ENCODE data around the gene PKNOX2.

PKNOX2 gene

DNA sequence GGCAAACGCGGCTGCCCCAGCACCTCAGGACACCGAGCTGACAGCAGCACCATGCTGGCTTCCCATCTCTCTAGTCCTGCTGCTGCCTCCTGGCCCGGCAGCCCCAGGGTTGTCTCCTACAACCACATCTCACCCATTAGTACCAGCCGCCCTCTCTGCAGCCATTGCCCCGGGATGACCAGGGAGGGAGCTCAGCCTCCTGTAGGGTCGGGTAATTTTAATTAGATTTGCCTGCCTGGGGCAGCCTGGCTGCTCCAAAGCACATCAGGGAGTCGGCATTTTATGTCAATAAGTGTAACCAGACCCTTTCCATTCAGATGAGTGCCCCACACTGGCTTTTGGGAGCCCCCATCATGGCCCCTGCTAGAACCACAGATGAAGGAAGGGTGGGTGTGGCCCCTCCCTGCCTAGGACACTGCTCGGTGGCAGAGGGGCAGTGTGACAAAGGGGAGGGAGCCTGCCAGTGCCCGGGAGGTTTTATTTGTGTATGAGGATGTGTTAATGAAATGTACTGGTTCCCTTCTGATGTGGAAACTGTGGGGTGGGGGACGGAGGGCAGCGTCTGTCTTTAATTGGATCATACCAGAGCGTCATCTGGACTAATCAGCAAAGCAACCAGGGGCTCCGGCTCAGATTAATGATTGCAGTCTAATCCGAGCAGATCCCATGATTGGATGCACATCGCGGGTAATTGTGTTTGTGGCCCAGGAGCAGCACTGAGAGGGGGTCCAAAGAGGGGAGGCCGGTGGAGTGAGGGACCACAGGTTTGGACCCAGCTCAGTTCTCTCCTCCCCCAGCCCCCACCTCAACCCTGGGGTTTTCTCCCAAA lies 206.2 kb downstream of the PKNOX2 start:
- no peak for DNase-seq

DNA sequence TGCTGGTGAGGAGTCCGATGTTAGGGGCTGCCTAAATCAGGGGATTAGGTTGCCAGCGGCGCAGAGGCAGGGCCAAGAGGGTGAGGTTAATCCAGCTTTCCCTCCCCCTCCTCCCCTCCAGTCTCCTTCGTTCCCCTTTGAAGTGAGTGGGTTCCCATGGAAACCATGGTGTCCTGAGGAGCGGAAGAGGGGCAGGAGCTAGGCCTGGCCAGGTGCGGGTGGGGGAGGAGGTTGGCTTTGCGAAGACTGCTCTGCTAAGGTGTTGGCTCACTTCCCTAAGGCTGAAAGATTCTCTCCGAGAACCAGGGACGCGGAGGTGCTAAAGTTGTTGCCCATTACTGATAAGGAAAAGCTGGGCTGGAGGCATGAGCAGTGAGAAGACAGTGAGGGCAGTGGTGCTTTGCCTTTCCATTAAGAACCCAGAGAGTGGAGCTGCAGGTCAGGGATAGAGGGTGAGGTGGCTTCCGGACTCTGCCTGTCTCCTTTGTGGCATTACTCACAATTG lies 206.9 kb downstream of the PKNOX2 start:
- DNase-seq: no peak

DNA sequence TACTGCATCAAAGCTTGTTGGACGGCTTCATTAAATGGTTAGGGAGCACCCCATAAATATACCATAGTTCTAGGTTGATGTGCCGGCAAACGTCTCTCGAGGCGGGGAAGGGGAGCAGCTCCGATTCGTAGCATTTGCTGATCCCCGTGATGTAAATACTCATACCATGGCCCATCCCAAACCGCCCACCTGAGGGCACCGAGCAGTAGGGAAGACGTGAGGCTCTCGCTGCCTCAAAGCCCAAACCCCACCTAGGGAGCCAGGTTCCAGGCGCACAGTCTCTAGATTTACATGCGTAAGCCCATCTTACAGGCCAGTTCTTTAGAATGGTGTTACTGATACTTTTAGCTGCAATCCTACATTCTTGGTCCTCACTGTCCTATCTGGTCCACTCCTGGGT lies 207.5 kb downstream of the PKNOX2 start:
- no peak for DNase-seq

DNA sequence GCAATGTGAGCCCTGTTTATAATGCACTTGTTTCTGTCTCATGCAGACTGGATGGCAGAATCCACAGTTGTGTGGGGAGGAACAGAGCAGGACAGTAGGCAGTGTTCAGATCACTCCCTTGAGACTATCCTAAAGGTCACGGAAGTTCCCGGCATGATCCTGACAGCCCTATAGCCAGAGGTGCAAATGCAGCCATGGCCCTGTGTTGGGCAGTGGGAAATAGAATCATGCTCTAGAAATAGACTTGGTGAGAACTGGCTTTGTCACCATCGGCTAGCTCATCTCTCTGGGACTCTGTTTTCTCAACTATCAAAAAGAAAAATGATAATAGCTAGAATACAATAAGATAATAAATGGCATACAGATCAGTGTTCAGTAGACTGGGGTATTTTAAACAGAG lies 208.4 kb downstream of the PKNOX2 start:
- no peak for DNase-seq

DNA sequence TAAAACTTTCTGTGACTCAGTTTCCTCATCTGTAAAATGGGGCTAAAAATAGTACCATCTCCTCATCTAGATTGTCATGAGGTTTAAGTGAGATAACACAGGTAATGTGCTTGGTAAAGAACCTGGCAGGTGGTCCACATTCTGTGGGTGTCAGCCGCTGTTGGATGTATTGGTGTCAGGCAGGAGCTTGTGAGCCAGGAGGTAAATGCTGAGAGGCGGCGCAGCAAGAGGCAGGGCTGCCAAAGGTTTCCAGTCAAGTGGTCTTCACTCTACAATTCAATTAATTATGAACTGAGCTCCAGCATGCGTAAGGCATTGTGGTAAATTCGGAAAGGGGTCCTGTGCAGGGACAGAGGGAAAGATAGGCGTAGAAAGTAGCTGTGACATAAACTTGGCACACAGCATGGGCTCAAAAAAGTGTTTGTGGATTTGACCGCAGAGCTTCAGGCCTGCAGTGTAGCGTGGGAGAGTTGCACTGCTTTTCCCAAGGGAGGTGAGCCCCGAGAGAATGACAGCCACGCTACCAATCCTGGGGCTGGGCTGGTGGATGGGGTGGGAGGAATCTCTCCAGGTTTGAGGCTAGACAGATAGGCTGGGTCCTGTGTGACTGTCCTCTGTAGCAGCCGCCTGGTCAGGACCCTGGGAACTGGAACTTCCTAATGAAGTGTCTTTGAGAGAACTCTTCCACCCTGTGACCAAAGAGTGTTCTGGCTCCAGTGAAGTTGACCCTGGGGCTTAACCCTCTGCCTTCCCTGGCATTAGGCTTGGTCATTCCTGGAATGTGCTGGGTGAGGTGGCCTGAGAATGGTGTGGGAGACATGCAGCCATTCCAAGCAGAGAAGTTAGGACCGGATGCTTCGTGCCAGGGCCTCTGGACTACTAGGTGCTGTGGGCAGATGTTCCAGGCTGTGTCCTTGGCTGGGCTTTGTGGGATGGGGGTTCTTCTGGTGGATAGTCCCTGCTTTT lies 209.2 kb downstream of the PKNOX2 start:
- DNase-seq: no peak

DNA sequence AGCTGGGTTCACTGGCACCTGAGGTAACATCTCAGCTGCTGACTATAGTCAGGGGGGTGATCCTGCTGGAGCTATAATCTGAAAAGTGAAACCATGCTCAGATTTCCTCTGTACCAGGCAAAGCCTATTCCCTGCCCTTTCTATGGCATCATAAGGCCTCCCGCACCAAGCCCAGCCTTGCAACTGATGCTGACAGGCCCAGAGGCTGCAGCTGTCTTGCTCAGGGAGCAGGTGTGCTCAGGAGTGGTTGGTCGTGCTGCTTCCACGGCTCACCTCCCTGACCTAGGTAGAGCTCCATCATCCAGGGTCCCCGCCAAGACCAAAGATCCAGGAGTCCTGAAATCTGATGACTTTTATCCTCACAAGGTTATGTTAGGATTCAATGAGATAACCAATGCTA lies 209.8 kb downstream of the PKNOX2 start:
- no peak for DNase-seq

DNA sequence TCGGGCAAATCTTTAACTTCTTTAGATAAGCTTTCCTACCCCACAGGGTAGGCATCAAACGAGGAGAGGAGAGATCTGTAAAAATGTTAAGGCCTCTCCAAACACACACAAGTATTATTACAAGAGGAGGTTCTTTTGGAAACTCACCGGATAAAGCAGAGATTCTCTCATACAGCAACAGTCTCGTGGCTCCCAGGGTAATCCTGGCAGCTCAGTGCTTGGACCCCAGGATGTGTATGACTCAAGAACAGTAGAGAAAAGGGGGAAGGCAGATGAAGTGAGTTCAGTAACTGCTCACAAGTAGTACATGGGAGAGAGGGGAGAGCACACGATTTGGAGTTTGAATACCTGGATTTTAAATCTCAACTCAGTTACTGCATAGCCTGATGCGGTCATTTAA lies 210.6 kb downstream of the PKNOX2 start:
- no peak for DNase-seq

DNA sequence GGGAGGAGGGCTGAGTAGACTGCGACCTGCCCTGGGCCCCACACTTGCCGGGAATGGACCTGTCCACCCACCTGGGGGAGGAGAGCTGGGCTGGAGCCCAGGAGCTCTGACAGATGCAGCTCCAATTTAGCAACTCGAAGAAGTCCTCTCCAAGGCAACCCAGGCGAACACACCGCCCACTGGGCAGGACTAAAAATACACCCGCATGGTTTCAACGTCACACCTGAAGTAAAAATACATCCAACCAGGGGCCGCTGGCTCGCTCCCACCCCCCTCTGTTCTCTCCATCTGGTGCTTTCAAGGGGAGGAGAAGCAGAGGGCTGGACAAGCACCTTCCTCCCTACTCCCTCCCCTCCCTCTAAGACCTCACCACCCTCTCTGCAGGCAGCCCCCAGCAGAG lies 211.6 kb downstream of the PKNOX2 start:
- no peak for DNase-seq

DNA sequence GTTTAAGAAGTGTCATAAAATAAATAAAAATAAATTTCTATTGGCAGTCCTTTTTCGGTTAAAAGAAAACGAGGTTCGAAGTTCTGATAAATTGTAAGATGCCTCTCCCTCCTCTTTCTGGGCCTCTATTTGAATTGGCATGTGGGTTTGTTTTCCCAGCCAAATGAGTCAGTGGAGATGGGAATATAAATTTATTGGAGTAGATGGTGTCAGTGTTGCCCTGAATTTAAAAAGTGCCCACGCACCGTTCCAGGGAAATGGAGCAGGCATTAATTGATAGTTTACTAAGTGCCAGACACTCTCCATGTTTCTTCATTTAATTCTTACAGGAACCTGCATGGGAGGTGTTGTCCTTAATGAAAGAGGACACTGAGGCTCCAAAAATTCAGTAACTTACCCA lies 212.3 kb downstream of the PKNOX2 start:
- no peak for DNase-seq

DNA sequence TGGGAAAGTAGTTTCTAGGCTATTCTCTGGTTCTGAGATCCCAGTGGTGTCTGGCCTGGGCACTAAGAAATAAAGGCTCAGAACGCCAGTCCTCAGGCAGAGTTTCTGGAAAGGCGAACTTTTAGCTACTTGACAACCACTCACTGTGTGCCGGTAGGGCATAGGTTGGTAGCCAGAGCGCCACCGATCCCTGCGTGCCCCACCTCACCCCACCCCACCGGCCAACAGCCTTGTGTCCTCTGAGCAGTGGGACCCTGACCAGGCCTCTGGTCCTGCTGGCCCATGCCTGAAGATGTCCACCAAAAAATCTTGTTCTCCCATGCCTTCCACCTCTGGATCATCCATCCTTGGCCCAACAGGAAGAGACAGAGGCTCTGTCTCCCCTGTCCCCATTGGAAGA lies 213.5 kb downstream of the PKNOX2 start:
- no peak for DNase-seq

DNA sequence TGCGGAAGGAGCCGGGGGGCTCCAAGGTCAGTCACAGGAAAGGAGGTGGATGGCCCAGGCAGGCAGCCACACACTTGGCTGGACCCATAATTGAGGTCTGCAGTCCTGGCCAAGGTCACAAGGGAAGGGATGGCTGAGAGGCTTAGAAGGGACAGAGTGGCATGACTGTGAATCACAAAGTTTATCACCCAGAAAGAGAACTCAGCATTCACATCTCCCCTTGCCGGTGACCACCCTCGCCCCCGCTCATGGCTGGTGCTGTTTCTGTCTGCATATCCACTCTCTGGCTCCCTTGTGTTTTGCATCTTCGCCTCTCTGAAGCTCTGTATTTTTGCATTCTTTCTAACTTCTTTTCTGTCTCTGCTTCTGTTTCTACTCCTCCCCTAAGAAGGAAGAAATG lies 214.0 kb downstream of the PKNOX2 start:
- no peak for DNase-seq

DNA sequence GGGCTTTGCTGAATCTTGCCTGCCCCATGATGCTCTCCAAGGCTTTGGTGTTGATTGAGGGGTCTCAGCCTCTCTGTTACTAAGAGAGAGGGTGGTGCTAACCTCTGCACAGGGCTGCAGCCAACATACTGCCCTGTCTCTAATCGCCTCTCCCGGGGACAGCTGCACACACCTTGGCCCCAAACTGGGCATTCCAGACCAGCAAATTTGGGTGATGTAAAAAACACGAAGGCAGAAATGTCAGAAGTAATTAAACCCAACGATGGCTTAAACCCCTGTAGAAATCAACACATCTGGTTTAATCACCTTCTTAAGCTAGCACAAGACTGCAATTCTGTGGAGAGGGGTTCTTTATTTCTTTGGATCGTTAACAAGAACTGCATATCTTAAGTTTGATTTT lies 215.0 kb downstream of the PKNOX2 start:
- DNase-seq: no peak

DNA sequence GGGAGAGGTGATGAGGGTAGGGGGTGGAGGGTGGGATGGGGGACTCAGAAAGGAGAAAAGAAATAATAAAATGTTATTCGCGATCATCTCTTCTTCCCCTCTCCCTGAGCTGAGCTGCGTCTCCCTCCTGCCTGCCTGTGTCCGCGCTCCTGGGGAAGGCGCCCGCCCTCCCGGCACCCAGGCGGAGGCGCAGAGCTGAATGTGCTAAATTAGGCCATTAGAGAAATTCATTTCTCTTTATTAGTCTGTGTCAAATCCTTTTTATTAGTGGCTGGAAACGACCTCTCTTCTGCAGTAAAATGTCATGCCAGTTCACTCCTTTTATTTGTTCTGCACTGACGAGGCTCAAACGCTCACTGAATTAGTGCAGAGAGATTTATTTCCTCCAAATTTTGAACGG lies 215.4 kb downstream of the PKNOX2 start:
- no peak for DNase-seq

DNA sequence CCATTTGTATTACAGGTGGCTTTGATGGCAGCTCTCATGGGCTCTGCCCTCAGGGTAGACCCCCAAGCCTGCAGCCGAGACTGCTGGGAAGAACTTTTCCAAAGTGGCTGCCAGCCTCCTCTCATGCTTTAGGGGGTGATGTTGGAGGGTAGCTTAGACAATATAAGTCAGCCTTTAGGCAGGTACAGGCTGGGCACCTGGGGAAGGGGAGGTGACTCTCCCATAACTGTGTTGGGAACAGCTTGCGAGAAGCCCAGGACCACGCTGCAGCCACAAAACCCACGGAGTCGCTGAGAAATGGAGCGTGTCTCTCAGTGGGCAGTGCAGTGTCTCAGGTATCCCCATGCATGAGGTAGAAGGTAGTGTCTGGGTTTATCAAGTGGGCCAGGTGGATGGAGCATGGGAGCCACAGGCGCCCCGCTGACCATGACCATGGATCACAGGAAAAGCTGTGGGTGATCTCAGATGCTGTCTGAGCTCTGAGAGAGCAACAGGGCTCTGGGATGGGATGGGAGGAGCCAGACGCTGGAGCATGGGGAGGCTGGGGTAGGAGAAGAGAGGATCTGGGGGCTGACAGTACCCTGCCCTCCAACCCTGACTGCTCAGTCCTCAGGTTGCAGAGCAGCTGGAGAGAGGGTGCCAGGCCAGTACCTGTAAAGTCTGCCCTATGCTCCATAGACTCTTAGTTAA lies 216.3 kb downstream of the PKNOX2 start:
- no peak for DNase-seq

DNA sequence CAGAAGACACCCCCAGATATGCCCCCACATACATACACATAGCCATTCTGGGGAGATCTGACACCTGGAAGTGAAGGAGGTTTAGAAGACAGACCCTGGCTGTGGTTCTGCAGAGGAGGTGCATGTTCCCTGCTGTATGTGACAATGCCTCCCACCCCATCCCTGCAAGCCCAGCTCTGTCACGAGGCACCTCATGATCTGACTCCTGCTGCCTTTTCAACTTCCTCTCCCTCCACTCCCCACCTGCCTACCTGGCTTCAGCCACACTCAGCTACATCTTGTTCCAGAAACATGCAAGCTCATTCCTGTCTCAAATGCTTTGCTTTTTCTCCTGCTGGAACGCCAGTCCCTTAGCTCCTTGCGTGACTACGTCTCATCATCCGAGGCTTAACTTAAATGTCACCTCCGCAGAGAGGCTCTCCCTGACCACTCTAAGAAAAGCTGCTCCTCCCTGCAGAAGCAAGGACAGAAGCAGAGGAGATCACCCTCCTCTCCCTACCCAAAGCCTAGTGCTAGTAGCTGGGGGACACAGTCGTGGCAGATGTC lies 217.0 kb downstream of the PKNOX2 start:
- DNase-seq: no peak

DNA sequence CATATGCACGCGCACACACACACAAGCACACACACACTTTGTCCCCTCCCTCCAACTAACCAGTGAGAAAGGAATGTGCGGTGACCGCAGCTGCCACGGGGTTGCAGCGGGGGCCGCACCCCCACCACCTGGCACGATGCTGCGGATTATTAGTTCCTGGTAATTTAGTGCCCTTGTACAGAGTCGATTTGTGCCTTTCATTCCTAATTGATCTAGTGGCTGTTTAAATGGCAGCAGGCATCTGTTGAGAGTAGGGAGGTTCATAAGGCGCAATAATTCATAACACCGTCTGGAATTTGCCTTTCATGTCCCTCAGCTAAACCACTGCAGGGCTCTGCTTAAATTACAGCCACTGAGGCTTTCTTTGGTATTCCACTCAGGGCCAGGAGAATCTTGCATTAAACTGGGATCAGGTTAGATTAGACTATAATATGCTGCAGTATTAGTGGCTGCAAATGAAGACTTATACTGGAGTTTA lies 217.8 kb downstream of the PKNOX2 start:
- no peak for DNase-seq

DNA sequence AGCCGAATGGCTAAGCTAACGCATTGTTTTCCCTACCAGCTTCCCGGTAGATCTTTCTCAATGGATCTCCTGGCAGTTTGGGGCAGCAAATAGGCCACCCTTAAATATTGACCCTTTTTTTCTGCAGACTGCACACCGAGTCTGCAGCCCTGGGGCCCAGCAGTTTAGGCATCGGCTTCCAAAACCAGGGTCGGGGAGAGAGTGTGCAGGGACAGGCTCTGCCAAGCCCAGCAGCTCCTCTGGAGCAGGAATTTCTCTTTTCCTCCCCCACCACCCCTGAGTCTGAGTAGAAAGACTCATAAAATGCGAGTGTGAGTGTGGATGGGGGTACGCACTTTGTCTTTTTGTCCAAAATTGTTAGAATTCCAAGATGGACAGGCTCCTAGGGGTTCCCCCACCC lies 218.3 kb downstream of the PKNOX2 start:
- DNase-seq: no peak

DNA sequence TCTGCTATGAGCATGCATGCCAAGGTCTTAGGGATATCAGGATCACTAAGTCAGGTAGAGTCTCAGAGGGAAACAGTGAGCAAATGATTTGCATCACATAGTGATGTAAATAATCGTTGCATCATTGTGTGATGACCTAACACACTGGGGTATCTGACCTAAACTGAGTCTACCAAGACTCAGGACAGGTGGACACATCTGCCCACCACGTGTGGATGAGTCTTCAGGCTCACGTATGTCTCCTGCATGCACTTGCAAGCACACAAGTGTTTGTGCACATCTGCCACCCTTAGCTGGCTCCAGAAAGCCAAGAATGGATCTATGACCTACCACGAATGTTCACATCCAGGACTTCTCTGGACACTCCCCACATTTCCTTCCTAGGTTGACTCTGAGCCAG lies 220.3 kb downstream of the PKNOX2 start:
- DNase-seq: no peak

DNA sequence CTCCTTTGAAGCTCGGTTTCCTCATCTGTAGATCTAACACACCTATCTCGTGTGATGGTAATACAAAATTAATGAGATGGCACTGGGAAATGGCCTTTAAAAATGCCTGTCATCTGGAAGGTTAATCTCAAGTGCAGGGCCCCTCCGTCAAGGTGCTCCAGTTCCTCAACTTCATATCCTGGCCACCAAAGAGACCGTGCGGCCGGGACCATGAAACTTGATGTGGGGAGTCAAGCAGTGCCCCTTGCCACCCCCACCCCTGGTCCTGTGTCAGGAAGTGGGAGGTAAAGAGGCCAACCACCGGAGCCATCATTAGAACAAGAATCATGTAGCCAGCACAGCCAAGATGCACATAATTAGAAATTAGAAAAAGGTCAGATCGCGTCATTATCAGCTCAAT lies 223.3 kb downstream of the PKNOX2 start:
- DNase-seq: no peak

DNA sequence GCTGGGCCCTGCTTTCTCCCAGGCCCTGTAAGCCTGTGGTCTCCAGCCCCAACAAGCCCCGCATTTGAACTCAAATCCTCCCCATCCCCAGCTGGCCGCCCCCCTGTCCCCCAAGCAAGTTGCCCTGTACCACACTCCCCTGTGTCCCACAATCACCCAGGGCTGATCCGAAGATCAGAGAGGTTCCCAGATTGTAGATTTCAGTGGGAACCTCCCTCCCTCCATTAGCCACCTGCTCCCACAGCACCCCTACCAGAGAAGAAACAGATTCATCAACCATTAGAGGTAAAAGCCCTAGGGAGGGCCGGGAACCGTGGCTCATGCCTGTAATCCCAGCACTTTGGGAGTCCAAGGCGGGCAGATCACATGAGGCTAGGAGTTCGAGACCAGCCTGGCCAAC lies 224.1 kb downstream of the PKNOX2 start:
- DNase-seq: no peak

DNA sequence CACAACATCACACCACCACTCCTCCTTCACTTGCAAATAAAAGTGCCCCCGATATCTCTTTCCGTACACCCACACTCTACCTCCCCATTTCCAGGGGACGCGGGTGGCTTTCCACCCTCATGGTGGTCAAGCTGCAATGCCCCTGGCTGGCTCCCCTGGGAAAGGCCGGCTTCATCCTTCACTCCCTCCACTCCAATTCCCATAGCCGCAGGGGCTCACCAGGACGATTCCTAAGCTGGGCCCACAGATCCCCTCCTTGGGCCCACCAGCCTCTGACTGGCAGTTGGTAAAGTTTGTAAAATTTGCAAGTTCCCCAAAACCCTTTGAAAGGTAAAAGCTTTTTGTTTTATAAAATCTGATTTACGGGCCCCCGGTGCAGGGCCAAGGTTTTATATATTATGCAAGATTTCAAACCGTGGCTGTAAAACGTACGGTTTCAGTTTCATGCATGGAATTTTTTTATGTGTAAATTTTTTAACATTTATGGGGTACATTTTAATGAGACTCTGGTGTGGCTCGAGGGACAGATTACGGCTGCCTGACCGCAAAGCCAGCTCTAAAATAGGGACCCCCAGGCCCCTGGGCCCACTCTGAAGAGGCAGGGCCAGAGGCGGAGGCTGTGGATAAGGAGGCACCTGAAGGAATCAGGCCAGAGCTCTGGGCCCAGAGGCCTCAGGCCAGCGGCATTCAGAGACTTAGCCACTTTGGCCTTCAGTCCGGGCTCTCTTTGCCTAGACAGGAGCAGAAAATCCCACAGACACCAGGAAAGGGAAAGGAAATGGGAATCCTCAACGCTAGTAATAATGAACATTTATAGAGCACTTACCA lies 225.0 kb downstream of the PKNOX2 start:
- no peak for DNase-seq

DNA sequence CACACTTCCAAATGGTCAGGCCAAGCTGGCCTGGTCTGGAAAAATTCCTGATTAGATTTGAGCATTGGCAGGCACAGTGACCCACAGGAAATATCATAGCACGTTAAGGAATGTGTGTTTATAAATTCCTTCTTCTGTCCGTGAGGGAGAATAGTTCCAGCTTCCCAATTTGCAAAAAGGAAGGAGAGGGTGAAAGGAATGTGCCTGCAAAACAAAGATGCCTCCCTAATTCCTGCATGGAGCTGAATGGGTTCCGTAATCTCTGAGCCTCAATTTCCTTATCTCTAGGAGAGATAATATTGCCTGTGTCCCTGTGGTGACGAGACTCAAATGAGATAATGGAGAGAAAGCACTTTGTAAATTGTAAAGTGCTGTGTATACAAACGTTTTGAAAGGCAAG lies 226.4 kb downstream of the PKNOX2 start:
- no peak for DNase-seq

Measured in DMS153 (cell line).